Common myeloid progenitor, CD34-positive (primary cell): ENCODE data around the gene DLG5.

Experiments used
- CTCF ChIA-PET: fragments of 350-600 bp; sonication (Branson Sonifier 250); formaldehyde crosslinking; loops from one replicate; lab custom pipeline; 2021; ENCODE audit warnings: antibody characterized with exemption; lab: Charles Lee
- POLR2A ChIA-PET: fragments of 350-600 bp; sonication (Branson Sonifier 250); formaldehyde crosslinking; loops from one replicate; lab custom pipeline; 2021; ENCODE audit warnings: antibody characterized with exemption; lab: Charles Lee
- DNase-seq, 3 donors: peaks; one replicate each; pipeline versions ENCODE4 v3.0.0 to v3.0.0-alpha.2; 2013
- H3K27ac ChIP-seq, 2 experiments: 1 replicate in 1 of 2; 2 replicates in 1 of 2; pipeline ENCODE4 v1.7.0; 2013; ENCODE audit warnings: inconsistent platforms in 2 of 2, low read length in 2 of 2, mild to moderate bottlenecking in 2 of 2, low read depth in 1 of 2, moderate library complexity in 1 of 2; ENCODE audit not compliant: severe bottlenecking in 2 of 2, insufficient read depth in 1 of 2, poor library complexity in 1 of 2
- H3K27me3 ChIP-seq, 5 experiments: replicated peaks in 2 of 5; 1 replicate in 3 of 5; 2 replicates in 2 of 5; pipeline versions ENCODE4 v1.6.1 to v1.7.0; 2013; ENCODE audit warnings: low read length in 4 of 5, mild to moderate bottlenecking in 2 of 5, moderate library complexity in 2 of 5, inconsistent platforms in 1 of 5; ENCODE audit not compliant: insufficient read depth in 5 of 5, control insufficient read depth in 4 of 5
- H3K36me3 ChIP-seq, 4 experiments: 1 replicate in 2 of 4; 2 replicates in 2 of 4; pipeline versions ENCODE4 v1.6.1 to v1.7.0; 2013; ENCODE audit warnings: low read length in 3 of 4, control low read depth in 1 of 4, mild to moderate bottlenecking in 1 of 4; ENCODE audit not compliant: control insufficient read depth in 4 of 4, insufficient read depth in 4 of 4
- H3K4me1 ChIP-seq, 4 experiments: 1 replicate in 3 of 4; 2 replicates in 1 of 4; pipeline versions ENCODE4 v1.6.1 to v1.7.1; 2013; ENCODE audit warnings: low read length in 3 of 4, mild to moderate bottlenecking in 3 of 4, control low read depth in 1 of 4, inconsistent platforms in 1 of 4, moderate library complexity in 1 of 4; ENCODE audit not compliant: control insufficient read depth in 4 of 4, insufficient read depth in 4 of 4; ENCODE audit errors: control extremely low read depth in 1 of 4
- H3K4me3 ChIP-seq, 7 experiments: 1 replicate in 4 of 7; 2 replicates in 3 of 7; pipeline versions ENCODE4 v1.5.1 to v1.7.0; 2013; ENCODE audit warnings: mild to moderate bottlenecking in 7 of 7, low read length in 6 of 7, moderate library complexity in 6 of 7, inconsistent platforms in 2 of 7, low read depth in 2 of 7, control low read depth in 1 of 7; ENCODE audit not compliant: insufficient read depth in 4 of 7, control insufficient read depth in 1 of 7; ENCODE audit errors: extremely low read depth in 1 of 7
- H3K9me3 ChIP-seq, 5 experiments: 1 replicate in 4 of 5; 2 replicates in 1 of 5; pipeline versions ENCODE4 v1.6.1 to v1.7.1; 2013; ENCODE audit warnings: low read length in 4 of 5, mild to moderate bottlenecking in 2 of 5, inconsistent platforms in 1 of 5, low read depth in 1 of 5, moderate library complexity in 1 of 5; ENCODE audit not compliant: control insufficient read depth in 4 of 5, insufficient read depth in 2 of 5; ENCODE audit errors: control extremely low read depth in 1 of 5
- WGBS: methylation state at CpG from one replicate; pipeline ENCODE4 v1.1.5; 2013; ENCODE audit not compliant: insufficient coverage; 5-methylcytosine and 5-hydroxymethylcytosine counted together

The DLG5 gene

GRCh38 chr10:77874872-77875271 is 51.7 kb downstream of the DLG5 start:
- no peak for DNase-seq
- ChIA-PET CTCF (interaction anchor here (0.6 kb wide), 1 partner anchor 173 kb away, joined by 3 read pairs; no protein-coding TSS in a partner anchor), POLR2A (no interaction called here)
- H3K27ac ChIP-seq: no peak overlapping the region
- H3K4me1 ChIP-seq: peaks cover 3 to 38% (median 26%) of the 10 kb centered on the region in 4 experiments
- H3K36me3 ChIP-seq: no peaks in the 10 kb centered on the region
- no peaks in the 10 kb centered on the region for H3K27me3 ChIP-seq
- WGBS: 93% methylated on average over 3 of the region's 3 CpGs
- H3K4me3 ChIP-seq: no peak overlapping the region
- no peaks in the 10 kb centered on the region for H3K9me3 ChIP-seq

- POLR2A ChIA-PET: no interaction called here
- CTCF ChIA-PET: interaction anchor here (1.0 to 1.5 kb wide), 2 partner anchors 9 to 26 kb away, joined by 5 to 6 read pairs; no protein-coding TSS in a partner anchor
- peak; percentile 45 to 91 (median 84) for DNase-seq
- Histone ChIP-seq H3K4me3 (no peak overlapping the region), H3K27me3 (no peaks in the 10 kb centered on the region), H3K27ac (peak overlapping the region; percentile 6 to 46), H3K36me3 (no peaks in the 10 kb centered on the region), H3K9me3 (no peaks in the 10 kb centered on the region), H3K4me1 (peaks cover 3 to 37% (median 25%) of the 10 kb centered on the region in 4 experiments)
- 25% methylated on average over 12 of the region's 15 CpGs for WGBS
These were observed 52.8 kb downstream of the DLG5 start for GRCh38 chr10:77873536-77874380.

- WGBS: 96% methylated on average over 7 of the region's 7 CpGs
- no peaks in the 10 kb centered on the region for H3K9me3 ChIP-seq
- no peak overlapping the region for H3K4me3 ChIP-seq
- ChIA-PET POLR2A (no interaction called here), CTCF (interaction anchor here (1.0 to 1.5 kb wide), 2 partner anchors 9 to 26 kb away, joined by 5 to 6 read pairs; no protein-coding TSS in a partner anchor)
- no peaks in the 10 kb centered on the region for H3K36me3 ChIP-seq
- no peak overlapping the region for H3K27ac ChIP-seq
- H3K4me1 ChIP-seq: peaks cover 0 to 30% (median 18%) of the 10 kb centered on the region in 4 experiments
- no peak for DNase-seq
- no peaks in the 10 kb centered on the region for H3K27me3 ChIP-seq
These were observed 53.5 kb downstream of the DLG5 start for GRCh38 chr10:77872947-77873535.

GRCh38 chr10:77872151-77872946 is 54.2 kb downstream of the DLG5 start:
- CTCF ChIA-PET: no interaction called here
- no peak overlapping the region for H3K4me3 ChIP-seq
- no peak for DNase-seq

GRCh38 chr10:77869626-77870420 is 56.7 kb downstream of the DLG5 start:
- no peak for DNase-seq
- no peak overlapping the region for H3K27ac ChIP-seq
- peaks cover 0 to 27% (median 12%) of the 10 kb centered on the region in 4 experiments for H3K4me1 ChIP-seq
- no peaks in the 10 kb centered on the region for H3K36me3 ChIP-seq
- H3K27me3 ChIP-seq: no peaks in the 10 kb centered on the region
- WGBS: 100% methylated on average over 1 of the region's 4 CpGs
- POLR2A ChIA-PET: no interaction called here
- no peak overlapping the region for H3K4me3 ChIP-seq
- CTCF ChIA-PET: interaction anchor here (1.3 kb wide), 1 partner anchor 67 kb away, joined by 3 read pairs; no protein-coding TSS in a partner anchor
- H3K9me3 ChIP-seq: no peaks in the 10 kb centered on the region

More at GRCh38 chr10:77872151-77872946, 54.2 kb downstream of the DLG5 start:
- no peaks in the 10 kb centered on the region for H3K27me3 ChIP-seq
- no peak overlapping the region for H3K27ac ChIP-seq
- POLR2A ChIA-PET: no interaction called here
- WGBS: 94% methylated on average over 17 of the region's 18 CpGs
- no peaks in the 10 kb centered on the region for H3K9me3 ChIP-seq
- peaks cover 0 to 23% (median 13%) of the 10 kb centered on the region in 4 experiments for H3K4me1 ChIP-seq
- H3K36me3 ChIP-seq: no peaks in the 10 kb centered on the region

GRCh38 chr10:77868523-77868922 is 58.0 kb downstream of the DLG5 start:
- H3K27ac ChIP-seq: no peak overlapping the region
- no peak overlapping the region for H3K4me3 ChIP-seq
- peaks cover 0 to 14% (median 4%) of the 10 kb centered on the region in 4 experiments for H3K4me1 ChIP-seq
- WGBS: 100% methylated on average over 3 of the region's 3 CpGs
- no peaks in the 10 kb centered on the region for H3K27me3 ChIP-seq
- POLR2A ChIA-PET: no interaction called here
- DNase-seq: no peak
- CTCF ChIA-PET: no interaction called here
- no peaks in the 10 kb centered on the region for H3K9me3 ChIP-seq
- H3K36me3 ChIP-seq: no peaks in the 10 kb centered on the region
